HUES48 (cell line): ENCODE measurements around the gene CDC34.

ENCODE experiments used
- H3K27ac ChIP-seq: one replicate; pipeline ENCODE4 v1.7.0; 2013; ENCODE audit warnings: low read depth, low read length, inconsistent platforms
- H3K27me3 ChIP-seq: 2 replicates; pipeline ENCODE4 v1.6.1; 2013; ENCODE audit warnings: mild to moderate bottlenecking, low read length; ENCODE audit not compliant: control insufficient read depth, insufficient read depth
- H3K36me3 ChIP-seq: 2 replicates; pipeline ENCODE4 v1.6.1; 2013; ENCODE audit warnings: low read length; ENCODE audit not compliant: control insufficient read depth, insufficient read depth
- H3K4me1 ChIP-seq: 2 replicates; pipeline ENCODE4 v1.6.1; 2013; ENCODE audit warnings: mild to moderate bottlenecking, low read length; ENCODE audit not compliant: control insufficient read depth, insufficient read depth
- H3K4me3 ChIP-seq: 2 replicates; pipeline ENCODE4 v1.5.1; 2013; ENCODE audit warnings: mild to moderate bottlenecking, low read depth, low read length
- H3K9ac ChIP-seq: 2 replicates; pipeline ENCODE4 v1.6.1; 2013; ENCODE audit warnings: mild to moderate bottlenecking, low read depth, low read length, moderate library complexity
- H3K9me3 ChIP-seq: 2 replicates; pipeline ENCODE4 v1.6.1; 2013; ENCODE audit warnings: low read length; ENCODE audit not compliant: control insufficient read depth, insufficient read depth

CDC34 gene

GRCh38 chr19:498511-498891 lies 33.1 kb upstream of the CDC34 start:
- no peak overlapping the region for H3K27ac ChIP-seq
- peaks cover 26% of the 10 kb centered on the region for H3K27me3 ChIP-seq
- peak overlapping the region; percentile 66; the same call in 1 of the 2 replicates for H3K4me3 ChIP-seq
- no peaks in the 10 kb centered on the region for H3K9me3 ChIP-seq
- no peaks in the 10 kb centered on the region for H3K4me1 ChIP-seq
- H3K36me3 ChIP-seq: no peaks in the 10 kb centered on the region
- no peak overlapping the region for H3K9ac ChIP-seq

GRCh38 chr19:498977-499623 lies 32.5 kb upstream of the CDC34 start:
- Histone ChIP-seq H3K27me3 (peaks cover 26% of the 10 kb centered on the region), H3K36me3 (no peaks in the 10 kb centered on the region), H3K27ac (no peak overlapping the region), H3K4me3 (no peak overlapping the region), H3K4me1 (no peaks in the 10 kb centered on the region), H3K9me3 (no peaks in the 10 kb centered on the region), H3K9ac (no peak overlapping the region)

- Histone ChIP-seq H3K9ac (no peak overlapping the region), H3K36me3 (no peaks in the 10 kb centered on the region), H3K27me3 (peaks cover 26% of the 10 kb centered on the region), H3K27ac (no peak overlapping the region), H3K4me3 (no peak overlapping the region), H3K4me1 (0 out of 2 replicates have a peak, but pooled peaks cover 3% of the 10 kb centered on the region), H3K9me3 (no peaks in the 10 kb centered on the region)
Observed at GRCh38 chr19:501646-502045, 29.9 kb upstream of the CDC34 start.

DNA sequence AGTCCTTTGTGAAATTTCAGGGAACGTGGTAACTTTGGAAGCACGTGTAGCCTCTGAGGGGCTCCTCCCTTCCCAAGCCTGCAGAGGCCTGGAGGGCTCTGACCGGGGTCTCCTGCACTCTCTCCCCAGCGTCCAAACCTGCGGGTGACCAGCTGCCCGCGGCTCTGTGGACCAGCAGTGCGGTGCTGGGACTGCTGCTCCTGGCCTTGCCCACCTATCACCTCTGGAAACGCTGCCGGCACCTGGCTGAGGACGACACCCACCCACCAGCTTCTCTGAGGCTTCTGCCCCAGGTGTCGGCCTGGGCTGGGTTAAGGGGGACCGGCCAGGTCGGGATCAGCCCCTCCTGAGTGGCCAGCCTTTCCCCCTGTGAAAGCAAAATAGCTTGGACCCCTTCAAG lies 26.9 kb upstream of the CDC34 start:
- Histone ChIP-seq H3K9me3 (no peaks in the 10 kb centered on the region), H3K4me1 (0 out of 2 replicates have a peak, but pooled peaks cover 3% of the 10 kb centered on the region), H3K9ac (no peak overlapping the region), H3K27me3 (peaks cover 5% of the 10 kb centered on the region), H3K4me3 (no peak overlapping the region), H3K27ac (no peak overlapping the region), H3K36me3 (no peaks in the 10 kb centered on the region)

DNA sequence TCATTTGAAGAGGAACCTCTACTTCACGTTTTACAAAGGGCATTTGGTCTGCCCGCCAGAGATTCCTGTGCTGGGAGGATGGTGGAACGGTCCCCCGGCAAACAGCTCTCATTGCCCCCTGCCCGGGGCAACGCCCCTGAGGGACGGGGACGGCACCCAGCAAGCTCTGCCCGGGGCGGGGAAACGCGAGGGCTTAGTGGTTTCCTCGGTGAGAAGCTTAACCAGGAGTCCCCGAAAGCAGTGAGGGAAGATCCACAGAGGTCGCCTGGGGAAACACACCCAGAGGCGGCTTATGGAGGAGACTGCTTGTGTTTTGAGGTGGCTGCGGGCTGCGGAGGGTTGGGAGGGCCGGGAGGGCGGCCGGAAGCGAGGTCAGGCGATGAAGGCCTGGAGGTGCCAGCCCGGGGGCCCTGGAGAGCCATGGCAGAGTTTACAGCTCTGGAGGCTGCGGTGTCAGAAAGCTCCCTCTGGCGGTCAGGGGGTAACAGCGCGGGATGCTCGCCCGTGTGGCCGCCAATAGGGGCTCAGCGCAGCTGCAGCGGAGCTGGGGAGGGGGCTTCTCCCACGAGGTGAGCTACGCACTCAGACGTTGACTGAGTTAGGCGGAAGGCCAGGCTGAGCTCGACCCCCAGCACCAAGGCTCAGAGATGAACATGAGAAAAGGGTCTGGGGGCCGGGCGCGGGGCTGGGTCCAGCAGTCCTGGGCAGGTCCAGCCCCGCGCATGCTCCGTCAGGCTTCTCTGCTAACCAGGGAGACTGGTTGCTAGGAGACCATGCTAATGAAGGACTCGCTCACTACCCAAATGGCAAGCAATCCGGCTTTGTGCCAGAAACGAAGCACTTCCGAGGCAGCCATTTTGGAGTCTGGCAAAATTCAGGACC lies 24.9 kb upstream of the CDC34 start:
- Histone ChIP-seq H3K4me1 (peaks cover 6% of the 10 kb centered on the region; the same call in 1 of the 2 replicates), H3K27me3 (no peaks in the 10 kb centered on the region), H3K9me3 (no peaks in the 10 kb centered on the region), H3K4me3 (peak overlapping the region; percentile 84), H3K27ac (peak overlapping the region; percentile 97), H3K36me3 (no peaks in the 10 kb centered on the region), H3K9ac (peak overlapping the region; percentile 97)

DNA sequence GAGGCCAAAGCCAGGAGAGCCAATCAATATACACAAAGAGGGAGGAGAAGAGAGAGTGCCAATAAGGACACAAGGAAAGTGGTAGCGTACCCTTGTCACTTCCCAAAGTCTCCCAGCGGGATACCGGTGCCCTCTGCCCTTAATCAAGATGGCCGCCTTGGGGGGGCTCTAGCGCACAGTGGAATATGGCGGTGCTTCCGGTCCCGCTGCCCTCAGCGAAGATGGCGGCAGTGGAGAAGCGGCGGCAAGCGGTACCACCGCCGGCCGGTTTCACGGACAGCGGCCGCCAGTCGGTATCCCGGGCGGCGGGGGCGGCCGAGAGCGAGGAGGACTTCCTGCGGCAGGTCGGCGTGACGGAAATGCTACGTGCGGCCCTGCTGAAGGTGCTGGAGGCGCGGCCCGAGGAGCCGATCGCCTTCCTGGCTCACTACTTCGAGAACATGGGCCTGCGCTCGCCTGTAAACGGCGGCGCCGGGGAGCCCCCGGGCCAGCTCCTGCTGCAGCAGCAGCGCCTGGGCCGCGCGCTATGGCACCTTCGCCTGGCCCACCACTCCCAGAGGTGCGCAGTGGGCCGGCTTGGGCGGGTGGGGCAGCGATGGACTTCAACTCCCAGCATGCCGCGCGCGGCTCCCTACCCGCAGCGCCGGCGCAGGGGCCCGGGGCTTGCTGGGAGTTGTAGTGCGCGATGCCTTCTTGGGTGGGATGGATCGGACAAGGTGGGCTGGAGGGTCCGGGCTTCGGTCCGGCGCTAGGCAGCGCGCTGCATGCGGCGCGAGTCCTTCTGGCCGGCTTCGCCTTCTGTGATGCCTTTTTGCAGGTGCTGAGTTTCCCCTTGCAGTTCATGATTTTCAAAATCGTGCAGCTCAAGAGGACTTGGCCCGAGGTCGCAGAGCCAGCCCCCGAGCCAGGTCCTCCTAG lies 24.0 kb upstream of the CDC34 start, which contains the start of gene TPGS1:
TSS of gene TPGS1 (plus strand) at position 212 of the 918 bp plus-strand sequence. CDS start at position 222, 10 bp downstream.
- peak within 1 kb of the TSS; percentile 84 for H3K4me3 ChIP-seq
- H3K36me3 ChIP-seq: no peaks in the 10 kb centered on the region
- no peaks in the 10 kb centered on the region for H3K27me3 ChIP-seq
- H3K27ac ChIP-seq: peak within 1 kb of the TSS; percentile 97
- no peaks in the 10 kb centered on the region for H3K9me3 ChIP-seq
- peak within 1 kb of the TSS; percentile 97 for H3K9ac ChIP-seq
- H3K4me1 ChIP-seq: peaks cover 6% of the 10 kb centered on the region; the same call in 1 of the 2 replicates

DNA sequence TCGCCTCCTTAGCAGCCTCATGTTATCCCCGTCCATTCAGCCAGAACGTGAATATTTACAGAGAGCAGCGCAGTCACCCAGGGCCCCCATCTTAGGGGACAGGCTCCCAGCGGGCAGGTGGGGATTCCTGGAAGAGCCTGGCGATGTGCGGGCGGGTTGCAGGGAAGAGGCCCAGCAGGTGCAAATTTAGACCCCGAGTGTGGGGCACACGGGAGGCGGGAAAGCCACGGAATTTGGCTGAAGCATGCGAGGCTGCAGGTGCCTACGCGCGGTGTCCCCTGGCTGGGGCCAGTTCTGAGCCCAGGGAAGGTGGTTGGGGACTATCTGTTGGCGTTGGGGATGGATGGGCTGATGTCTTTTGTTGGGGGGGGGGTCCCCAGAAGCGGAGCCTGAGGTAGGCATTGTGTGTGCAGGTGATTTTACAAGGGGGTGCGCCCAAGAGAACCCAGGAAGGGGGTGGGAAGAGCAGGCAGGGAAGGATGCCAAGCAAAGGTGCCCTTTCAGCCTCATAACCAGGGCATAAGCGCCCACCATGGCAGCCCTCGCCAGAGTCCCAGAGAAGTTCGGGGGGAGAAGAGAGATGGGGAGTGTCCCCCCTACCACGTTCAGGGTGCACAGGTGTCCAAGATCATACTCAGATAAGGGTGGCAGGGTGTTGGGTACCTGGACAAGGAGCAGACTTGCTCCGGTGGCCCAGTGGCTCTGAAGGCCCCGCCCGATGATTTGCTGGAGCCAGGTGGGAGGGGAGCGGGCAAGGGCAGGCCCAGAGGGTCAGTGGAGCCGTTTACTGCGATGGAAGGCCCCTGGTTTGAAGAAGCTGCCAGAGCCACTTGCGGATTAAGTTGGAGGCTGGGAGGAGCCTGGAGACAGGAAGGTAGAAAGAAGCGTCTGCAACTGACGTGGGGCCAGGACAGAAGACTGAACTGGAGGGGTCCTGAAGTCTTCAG lies 23.1 kb upstream of the CDC34 start:
- Histone ChIP-seq H3K27me3 (no peaks in the 10 kb centered on the region), H3K36me3 (no peaks in the 10 kb centered on the region), H3K4me1 (peaks cover 6% of the 10 kb centered on the region; the same call in 1 of the 2 replicates), H3K9ac (peak overlapping the region; percentile 62; the same call in 1 of the 2 replicates), H3K9me3 (no peaks in the 10 kb centered on the region), H3K27ac (no peak overlapping the region), H3K4me3 (peak overlapping the region; percentile 84)

DNA sequence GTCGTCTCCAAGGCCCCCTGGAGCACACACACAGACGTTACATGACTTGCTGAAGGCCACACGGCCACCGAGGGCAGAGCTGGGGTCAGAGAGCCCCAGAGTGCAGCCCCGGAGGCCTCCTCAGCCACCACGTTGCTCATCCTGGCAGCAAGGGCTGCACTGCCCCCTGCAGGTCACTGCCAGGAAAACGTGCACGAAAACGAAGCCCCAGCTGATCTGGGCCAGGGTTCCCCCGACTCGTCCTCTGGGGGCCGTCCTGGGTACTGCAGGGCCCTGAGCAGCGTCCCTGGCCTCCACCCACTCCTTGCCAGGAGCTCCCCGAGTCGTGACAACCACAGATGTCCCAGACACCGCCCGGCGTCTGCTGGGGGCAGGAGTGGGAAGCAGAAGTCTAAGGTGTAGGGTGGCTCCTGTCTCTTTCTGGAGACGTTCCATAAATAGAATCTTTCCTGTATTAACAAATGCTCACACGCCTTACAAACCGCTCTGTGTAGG lies 20.9 kb upstream of the CDC34 start:
- Histone ChIP-seq H3K27ac (peak overlapping the region; percentile 70), H3K4me3 (peak overlapping the region; percentile 34; the same call in 1 of the 2 replicates), H3K36me3 (0 out of 2 replicates have a peak, but pooled peaks cover 6% of the 10 kb centered on the region), H3K27me3 (no peaks in the 10 kb centered on the region), H3K9me3 (no peaks in the 10 kb centered on the region), H3K4me1 (peaks cover 6% of the 10 kb centered on the region; the same call in 1 of the 2 replicates), H3K9ac (no peak overlapping the region)

DNA sequence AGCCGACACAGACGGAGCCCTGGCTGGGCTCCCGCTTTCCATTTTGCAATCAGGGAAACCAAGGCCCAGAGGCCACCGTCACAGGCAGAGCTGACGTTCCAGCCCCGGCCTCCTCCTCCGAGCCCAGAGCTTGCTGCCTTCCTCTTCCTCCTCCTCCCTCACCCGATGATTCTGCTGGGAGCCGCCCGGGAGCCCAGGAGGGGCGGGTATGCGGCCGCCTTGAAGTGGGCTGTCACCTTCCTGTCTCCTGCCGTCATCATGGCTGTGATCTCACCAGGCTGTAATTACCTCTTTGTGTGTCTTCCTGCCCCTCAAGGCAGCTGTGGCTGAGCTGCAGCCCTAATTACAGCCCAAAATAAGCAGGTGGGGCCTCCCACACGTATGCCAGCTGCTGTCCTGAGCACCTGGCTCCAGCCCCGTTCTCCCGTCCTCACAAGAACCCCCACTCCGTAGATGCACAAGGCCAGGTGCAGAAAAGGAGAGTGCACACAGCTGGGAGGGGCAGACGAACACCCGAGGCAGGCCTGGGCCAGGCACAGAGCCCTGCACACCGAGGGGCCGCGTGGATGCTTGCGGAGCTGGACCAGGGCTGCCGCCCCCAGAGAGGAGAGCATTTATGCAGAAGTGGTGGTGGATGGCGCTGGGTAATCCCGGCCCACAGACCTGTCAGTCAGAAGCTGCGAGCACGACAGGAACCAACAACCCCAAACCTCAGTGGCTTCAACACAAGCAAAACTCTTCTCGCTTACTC lies 20.3 kb upstream of the CDC34 start:
- 0 out of 2 replicates have a peak, but pooled peaks cover 6% of the 10 kb centered on the region for H3K36me3 ChIP-seq
- H3K4me1 ChIP-seq: peaks cover 5% of the 10 kb centered on the region; the same call in 1 of the 2 replicates
- H3K27me3 ChIP-seq: no peaks in the 10 kb centered on the region
- H3K9me3 ChIP-seq: no peaks in the 10 kb centered on the region
- peak overlapping the region; percentile 76 for H3K27ac ChIP-seq
- peak overlapping the region; percentile 34; the same call in 1 of the 2 replicates for H3K4me3 ChIP-seq
- no peak overlapping the region for H3K9ac ChIP-seq
